Middle frontal gyrus (tissue), 1 donor: Measurements from ENCODE around the gene CIROP.

Source experiments
- DNase-seq: peaks from one replicate; pipeline ENCODE4 v3.0.0-alpha.2; 2015; ENCODE audit warnings: low spot score; ENCODE audit errors: extremely low spot score

Gene CIROP

DNA sequence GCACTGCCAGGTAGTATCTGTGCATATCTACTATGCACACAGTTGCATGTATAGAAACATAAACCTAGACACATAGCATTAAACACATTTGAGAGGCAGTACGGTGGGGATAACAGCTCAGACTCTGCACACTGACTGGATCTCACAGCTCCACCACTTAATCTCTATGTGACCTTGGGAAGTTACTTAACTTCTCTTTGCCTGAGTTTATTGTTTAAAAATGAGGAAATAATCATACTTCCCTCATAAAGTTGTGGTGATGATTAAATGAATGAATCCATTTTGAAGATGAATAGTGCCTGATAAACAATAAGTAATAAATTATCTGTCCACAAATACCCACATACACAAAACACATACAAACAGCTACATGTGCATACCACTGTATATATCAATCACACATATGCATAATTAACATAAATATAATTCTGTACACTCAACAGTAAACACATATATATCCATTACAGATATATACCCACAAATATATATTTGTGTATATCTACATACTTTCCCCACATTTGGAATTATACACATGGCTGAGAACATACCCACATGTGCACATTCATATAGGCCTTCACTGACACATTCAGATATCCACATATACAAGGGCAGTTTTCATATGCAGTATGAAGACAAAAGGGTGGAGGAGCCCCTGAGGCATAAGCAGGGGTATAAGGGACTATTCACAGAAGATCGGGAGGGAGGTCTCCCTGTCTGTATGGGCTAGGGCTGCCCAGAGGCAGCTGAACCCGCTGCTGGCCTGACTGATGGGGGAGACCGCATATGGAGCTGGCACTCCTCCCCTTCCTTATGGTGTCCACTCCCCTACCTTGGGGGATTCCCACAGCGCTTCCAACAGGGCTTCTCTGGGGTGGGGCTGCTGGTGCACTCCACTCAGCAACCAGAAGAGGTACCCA lies 53.4 kb downstream of the CIROP start:
- DNase-seq, result no peak
